AG09309 (cell line): ENCODE data around the gene ATG4A.

ENCODE experiments used
- DNase-seq: peaks from one replicate; pipeline ENCODE4 v3.0.0-alpha.2; 2010; ENCODE audit warnings: low read depth
- H3K4me3 ChIP-seq: 2 replicates; pipeline ENCODE4 v1.5.1; 2011; ENCODE audit warnings: mild to moderate bottlenecking, low read depth, low read length, moderate library complexity; ENCODE audit not compliant: control insufficient read depth
- CTCF ChIP-seq: IDR thresholded peaks from 2 replicates; pipeline ENCODE4 v1.5.1; 2011; ENCODE audit warnings: mild to moderate bottlenecking, low read depth, low read length, inconsistent platforms; ENCODE audit not compliant: insufficient read depth, control insufficient read depth; ENCODE audit errors: missing control alignments

ATG4A gene

GRCh38 chrX:108114541-108114940 lies 23.0 kb downstream of the ATG4A start:
- no peak overlapping the region for H3K4me3 ChIP-seq
- no peak for TF ChIP-seq CTCF
- no peak for DNase-seq

DNA sequence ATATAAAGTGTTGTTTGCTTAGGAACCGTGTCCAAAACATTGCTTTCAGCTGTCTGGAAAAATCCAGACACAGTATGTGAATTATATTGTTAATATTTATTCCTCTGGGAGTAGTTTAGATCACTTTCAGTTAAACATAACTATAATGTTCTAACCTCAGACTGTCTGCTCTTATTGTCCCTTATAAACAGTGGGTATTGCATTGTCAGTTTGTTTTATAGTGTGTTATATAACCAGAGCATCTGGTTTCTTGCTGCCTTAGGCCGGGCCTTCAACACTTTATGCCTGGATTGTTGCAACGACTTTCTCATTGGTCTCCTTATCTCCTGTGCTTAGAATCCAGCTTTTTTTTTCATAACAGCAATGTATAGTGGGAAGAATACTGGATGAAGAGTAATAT lies 26.4 kb downstream of the ATG4A start:
- no peak for TF ChIP-seq CTCF
- no peak for DNase-seq
- no peak overlapping the region for H3K4me3 ChIP-seq

DNA sequence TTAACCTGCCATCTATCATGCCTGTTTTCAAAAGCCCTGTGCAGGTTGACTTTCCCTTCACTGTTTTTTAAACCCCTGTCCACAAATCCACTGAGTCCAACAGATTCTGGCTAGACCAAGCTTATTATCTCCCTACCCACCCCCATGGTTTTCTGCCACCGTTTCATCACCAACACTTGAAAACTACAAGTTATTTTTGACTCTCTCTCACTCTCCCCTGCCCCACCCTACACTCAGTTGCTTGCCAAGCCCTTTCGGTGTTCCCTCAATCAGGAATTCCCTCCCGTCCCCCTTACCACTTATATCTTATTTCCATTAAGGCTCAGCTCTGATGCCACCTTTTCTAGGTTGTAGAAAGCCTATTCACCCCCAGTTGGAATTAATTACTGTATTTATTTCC lies 29.7 kb downstream of the ATG4A start:
- H3K4me3 ChIP-seq: no peak overlapping the region
- no peak for DNase-seq
- no peak for TF ChIP-seq CTCF

- peak; percentile 1 for DNase-seq
- TF ChIP-seq CTCF: no peak
- no peak overlapping the region for H3K4me3 ChIP-seq
These were observed 31.2 kb downstream of the ATG4A start for GRCh38 chrX:108122748-108123147.

GRCh38 chrX:108123591-108124366 lies 32.2 kb downstream of the ATG4A start:
- DNase-seq: no peak

DNA sequence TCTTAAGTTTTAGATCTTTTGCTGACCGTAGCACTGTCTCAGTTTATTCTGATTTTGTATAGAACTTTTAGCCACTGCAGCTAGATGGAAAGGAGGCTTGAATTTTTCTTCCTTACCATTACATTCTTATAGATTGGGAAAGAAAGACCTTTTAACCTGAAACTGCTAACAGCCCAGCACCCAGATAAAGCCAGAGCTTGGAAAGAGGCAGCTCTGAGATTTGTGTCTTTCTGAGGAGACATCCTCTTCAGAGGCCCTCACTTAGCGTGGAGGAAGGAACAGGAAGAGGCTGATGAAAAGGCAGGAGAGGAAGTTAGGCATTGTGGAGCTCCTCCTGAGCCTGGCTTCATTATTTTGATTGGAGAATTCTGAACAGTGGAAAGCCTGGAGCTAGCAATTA lies 35.1 kb downstream of the ATG4A start:
- H3K4me3 ChIP-seq: no peak overlapping the region
- DNase-seq: no peak
- no peak for TF ChIP-seq CTCF

More at GRCh38 chrX:108123591-108124366, 32.2 kb downstream of the ATG4A start:
- no peak for TF ChIP-seq CTCF
- no peak overlapping the region for H3K4me3 ChIP-seq
